Esophagus muscularis mucosa (tissue), 3 donors: Measurements from ENCODE around the gene NUP188.

Source experiments
- POLR2A ChIP-seq: fragments of 450-650 bp; IDR thresholded peaks from one replicate; pipeline ENCODE4 v1.6.1; 2017; ENCODE audit warnings: antibody characterized with exemption, moderate library complexity, mild to moderate bottlenecking, low read depth
- TF ChIP-seq, protein P1 (sequence below), 3 experiments: fragments of 200-600 bp in 2 of 3; fragments of 450-650 bp in 1 of 3; sonication (generic) in 2 of 3; IDR thresholded peaks; one replicate each; pipeline ENCODE4 v1.5.1; 2017 to 2019; ENCODE audit warnings: antibody characterized with exemption in 3 of 3, mild to moderate bottlenecking in 2 of 3, moderate library complexity in 1 of 3

DNA sequence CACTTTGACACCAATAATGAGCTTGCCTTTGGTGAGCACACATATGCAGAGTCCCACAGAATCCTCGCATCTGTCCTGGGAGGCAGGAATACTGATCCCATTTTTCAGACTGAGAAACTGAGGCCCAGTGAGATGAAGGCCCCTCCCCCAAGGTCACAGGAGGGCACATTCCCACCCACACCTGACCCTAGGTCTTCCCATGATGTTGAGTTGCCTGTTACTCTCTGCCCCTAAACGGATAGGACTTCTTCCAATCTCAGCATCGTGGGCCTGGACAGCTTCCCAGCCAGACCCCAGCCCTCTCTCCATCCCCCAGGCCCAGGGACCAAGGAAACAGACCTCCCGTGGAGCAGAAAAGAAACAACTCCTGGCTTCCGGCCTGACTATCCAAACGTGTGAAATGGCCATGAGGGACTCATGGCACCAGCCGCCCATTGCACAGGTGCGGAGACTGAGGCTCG is 79.8 kb downstream of the NUP188 start:
- TF ChIP-seq, protein P1, sequence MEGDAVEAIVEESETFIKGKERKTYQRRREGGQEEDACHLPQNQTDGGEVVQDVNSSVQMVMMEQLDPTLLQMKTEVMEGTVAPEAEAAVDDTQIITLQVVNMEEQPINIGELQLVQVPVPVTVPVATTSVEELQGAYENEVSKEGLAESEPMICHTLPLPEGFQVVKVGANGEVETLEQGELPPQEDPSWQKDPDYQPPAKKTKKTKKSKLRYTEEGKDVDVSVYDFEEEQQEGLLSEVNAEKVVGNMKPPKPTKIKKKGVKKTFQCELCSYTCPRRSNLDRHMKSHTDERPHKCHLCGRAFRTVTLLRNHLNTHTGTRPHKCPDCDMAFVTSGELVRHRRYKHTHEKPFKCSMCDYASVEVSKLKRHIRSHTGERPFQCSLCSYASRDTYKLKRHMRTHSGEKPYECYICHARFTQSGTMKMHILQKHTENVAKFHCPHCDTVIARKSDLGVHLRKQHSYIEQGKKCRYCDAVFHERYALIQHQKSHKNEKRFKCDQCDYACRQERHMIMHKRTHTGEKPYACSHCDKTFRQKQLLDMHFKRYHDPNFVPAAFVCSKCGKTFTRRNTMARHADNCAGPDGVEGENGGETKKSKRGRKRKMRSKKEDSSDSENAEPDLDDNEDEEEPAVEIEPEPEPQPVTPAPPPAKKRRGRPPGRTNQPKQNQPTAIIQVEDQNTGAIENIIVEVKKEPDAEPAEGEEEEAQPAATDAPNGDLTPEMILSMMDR (IDR thresholded peaks at IDR 0.05): no peak
- no peak for TF ChIP-seq POLR2A
